ENCODE data around the gene PSMB7.

PSMB7 gene

GRCh38 chr9:124340219-124341069 lies 74.8 kb downstream of the PSMB7 start:
- CTCF ChIA-PET: interaction anchor here (0.6 kb wide), 1 partner anchor 95 kb away, joined by 3 read pairs; no protein-coding TSS in a partner anchor
- TF ChIP-seq, protein P1, sequence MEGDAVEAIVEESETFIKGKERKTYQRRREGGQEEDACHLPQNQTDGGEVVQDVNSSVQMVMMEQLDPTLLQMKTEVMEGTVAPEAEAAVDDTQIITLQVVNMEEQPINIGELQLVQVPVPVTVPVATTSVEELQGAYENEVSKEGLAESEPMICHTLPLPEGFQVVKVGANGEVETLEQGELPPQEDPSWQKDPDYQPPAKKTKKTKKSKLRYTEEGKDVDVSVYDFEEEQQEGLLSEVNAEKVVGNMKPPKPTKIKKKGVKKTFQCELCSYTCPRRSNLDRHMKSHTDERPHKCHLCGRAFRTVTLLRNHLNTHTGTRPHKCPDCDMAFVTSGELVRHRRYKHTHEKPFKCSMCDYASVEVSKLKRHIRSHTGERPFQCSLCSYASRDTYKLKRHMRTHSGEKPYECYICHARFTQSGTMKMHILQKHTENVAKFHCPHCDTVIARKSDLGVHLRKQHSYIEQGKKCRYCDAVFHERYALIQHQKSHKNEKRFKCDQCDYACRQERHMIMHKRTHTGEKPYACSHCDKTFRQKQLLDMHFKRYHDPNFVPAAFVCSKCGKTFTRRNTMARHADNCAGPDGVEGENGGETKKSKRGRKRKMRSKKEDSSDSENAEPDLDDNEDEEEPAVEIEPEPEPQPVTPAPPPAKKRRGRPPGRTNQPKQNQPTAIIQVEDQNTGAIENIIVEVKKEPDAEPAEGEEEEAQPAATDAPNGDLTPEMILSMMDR (conservative IDR thresholded peaks at IDR 0.05; ENCODE audit: low read depth): no peak
- POLR2A ChIA-PET (ENCODE audit: low non-redundant PET): no interaction called here
- no peak for DNase-seq (ENCODE audit: low spot score)
- peak overlapping the region; percentile 90 for H3K27ac ChIP-seq

DNA sequence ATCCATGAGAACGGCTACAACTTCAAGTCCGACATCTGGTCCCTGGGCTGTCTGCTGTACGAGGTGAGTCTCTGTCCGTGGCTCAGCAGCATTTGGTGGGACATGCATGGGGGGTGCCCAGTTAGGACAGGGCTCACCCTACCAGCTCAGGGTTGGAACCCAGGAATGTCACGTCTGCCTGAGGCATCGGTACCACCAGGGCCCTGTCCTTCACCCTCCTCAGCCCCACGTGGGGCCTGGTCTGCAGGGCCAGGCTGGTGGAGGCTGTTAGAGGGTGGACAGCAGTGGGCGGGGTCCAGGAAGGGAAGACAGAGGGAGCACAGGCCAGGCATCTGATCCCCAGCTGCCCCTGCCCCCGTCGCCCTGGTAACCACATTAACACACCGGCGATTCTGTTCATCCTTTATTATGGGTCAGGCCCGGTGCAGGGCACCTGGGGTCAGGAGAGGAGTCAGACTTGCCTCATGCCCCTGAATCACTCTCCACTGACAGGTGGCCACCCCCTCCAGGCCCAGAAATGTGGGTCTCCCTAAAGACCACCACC lies 75.6 kb downstream of the PSMB7 start:
- TF ChIP-seq, protein P1 (conservative IDR thresholded peaks at IDR 0.05; ENCODE audit: low read depth): no peak
- ChIA-PET POLR2A (ENCODE audit: low non-redundant PET) (no interaction called here), CTCF (interaction anchor here (0.7 kb wide), 1 partner anchor 931 kb away, joined by 5 read pairs; no protein-coding TSS in a partner anchor)
- peak overlapping the region; percentile 90 for H3K27ac ChIP-seq
- no peak for DNase-seq (ENCODE audit: low spot score)

DNA sequence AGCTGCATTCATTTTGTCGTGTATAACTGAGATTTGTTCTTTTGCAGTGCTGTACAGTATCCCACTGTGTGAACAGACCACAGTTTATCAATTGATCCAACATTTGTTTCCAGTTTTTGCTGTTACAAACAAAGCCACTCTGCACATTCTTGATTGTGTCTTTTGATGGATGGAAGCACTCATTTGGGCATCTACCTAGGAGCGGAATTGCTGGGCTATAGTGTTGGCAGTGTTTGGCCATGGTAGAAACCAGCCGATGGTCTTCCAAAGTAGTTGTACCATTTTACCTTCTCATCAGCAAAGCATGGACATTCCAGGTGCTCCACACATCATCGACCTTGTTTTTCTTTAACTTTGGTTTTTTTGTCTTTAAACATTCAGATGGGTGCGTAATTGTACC lies 77.7 kb downstream of the PSMB7 start:
- DNase-seq (ENCODE audit: low spot score): no peak
- ChIA-PET POLR2A (ENCODE audit: low non-redundant PET) (no interaction called here), CTCF (interaction anchor here (0.9 kb wide), 1 partner anchor 211 kb away, joined by 3 read pairs; no protein-coding TSS in a partner anchor)

DNA sequence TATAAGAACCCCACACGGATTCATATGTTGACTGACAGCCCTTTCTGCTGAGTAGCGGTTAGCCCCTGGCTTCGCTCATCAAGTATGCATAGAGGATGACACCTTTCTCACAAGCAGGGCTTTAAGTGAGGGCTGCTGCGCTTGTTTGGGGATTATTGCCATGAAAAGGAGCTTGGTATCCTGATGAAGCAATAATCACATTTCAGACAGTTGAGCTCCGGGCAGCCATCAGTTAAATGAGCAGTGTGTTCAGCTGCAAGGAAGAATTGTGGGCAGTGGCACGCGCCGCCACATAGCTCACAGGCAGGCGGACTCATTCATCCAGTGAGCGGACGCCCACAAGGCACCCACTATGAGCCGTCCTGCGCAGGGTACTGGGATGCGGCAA lies 79.9 kb downstream of the PSMB7 start:
- ChIA-PET CTCF (no interaction called here), POLR2A (ENCODE audit: low non-redundant PET) (no interaction called here)
- TF ChIP-seq, protein P1 (conservative IDR thresholded peaks at IDR 0.05; ENCODE audit: low read depth): no peak
- peak overlapping the region; percentile 5 for H3K27ac ChIP-seq
- DNase-seq (ENCODE audit: low spot score): no peak

More for the DNA sequence above, 77.7 kb downstream of the PSMB7 start:
- TF ChIP-seq, protein P1 (conservative IDR thresholded peaks at IDR 0.05; ENCODE audit: low read depth): no peak
- H3K27ac ChIP-seq: no peak overlapping the region

GRCh38 chr9:124334568-124335319 lies 80.5 kb downstream of the PSMB7 start:
- peak overlapping the region; percentile 20 for H3K27ac ChIP-seq
- DNase-seq (ENCODE audit: low spot score): no peak
- POLR2A ChIA-PET (ENCODE audit: low non-redundant PET): no interaction called here
- CTCF ChIA-PET: interaction anchor here (0.6 kb wide), 1 partner anchor 8 kb away, joined by 5 read pairs; no protein-coding TSS in a partner anchor
- TF ChIP-seq, protein P1 (conservative IDR thresholded peaks at IDR 0.05; ENCODE audit: low read depth): no peak

DNA sequence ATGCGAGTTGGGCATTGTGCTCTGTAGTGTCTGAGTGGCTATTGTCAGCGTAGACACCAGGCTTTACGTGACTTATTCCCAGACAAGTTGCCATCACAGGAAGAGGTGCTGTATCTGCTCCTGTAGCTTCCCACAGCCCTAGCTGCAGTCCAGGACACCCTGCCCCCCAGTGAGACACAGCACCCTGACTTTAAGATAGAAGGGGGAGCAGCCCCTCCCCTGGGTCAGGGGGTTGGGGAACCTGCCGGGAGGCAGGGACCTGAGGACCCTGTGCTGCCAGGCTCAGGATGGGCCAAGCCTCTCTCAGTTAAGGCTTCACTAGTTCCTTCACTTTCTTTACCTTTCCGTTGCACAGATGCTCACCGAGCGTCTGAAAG lies 82.1 kb downstream of the PSMB7 start:
- ChIA-PET POLR2A (ENCODE audit: low non-redundant PET) (no interaction called here), CTCF (interaction anchor here (0.7 to 1.2 kb wide), 4 partner anchors 10 to 121 kb away, joined by 3 to 6 read pairs (median 4); no protein-coding TSS in a partner anchor)
- TF ChIP-seq, protein P1 (conservative IDR thresholded peaks at IDR 0.05; ENCODE audit: low read depth): no peak
- peak overlapping the region; percentile 12; the same call in 1 of the 2 replicates for H3K27ac ChIP-seq
- no peak for DNase-seq (ENCODE audit: low spot score)
